GM12801 (cell line): ENCODE data around the gene DHRSX.

Experiments used
- CTCF ChIP-seq: IDR thresholded peaks from one replicate; pipeline ENCODE4 v1.5.1; 2011; ENCODE audit warnings: control low read depth; ENCODE audit not compliant: insufficient read length; ENCODE audit errors: extremely low read depth

Gene DHRSX

GRCh38 chrX:2343413-2343812 is 157.4 kb downstream of the DHRSX start:
- TF ChIP-seq CTCF: no peak

- no peak for TF ChIP-seq CTCF
Measured at GRCh38 chrX:2342874-2343273, 157.9 kb downstream of the DHRSX start.

GRCh38 chrX:2342281-2342688 is 158.5 kb downstream of the DHRSX start:
- TF ChIP-seq CTCF: no peak

- TF ChIP-seq CTCF: no peak
Measured at GRCh38 chrX:2340991-2341390, 159.8 kb downstream of the DHRSX start.

GRCh38 chrX:2336181-2336580 is 164.6 kb downstream of the DHRSX start:
- no peak for TF ChIP-seq CTCF

GRCh38 chrX:2334237-2334636 is 166.5 kb downstream of the DHRSX start:
- no peak for TF ChIP-seq CTCF

- no peak for TF ChIP-seq CTCF
Measured at GRCh38 chrX:2332252-2332651, 168.5 kb downstream of the DHRSX start.

GRCh38 chrX:2330910-2331309 is 169.9 kb downstream of the DHRSX start:
- no peak for TF ChIP-seq CTCF
